ENCODE data around the gene GET4. TPM values are rescaled to one million over a fixed set of nuclear protein-coding genes. Genes with fewer than 3 reads are reported as not detected.
"Not testable (repeated sequence)": the region's sequence is repeated elsewhere in the genome, so short reads cannot be mapped to it uniquely, and the experiment has no call there.

The GET4 gene
- total RNA-seq, 1 experiment from 2014 or later: 24.6 TPM

- DNase-seq (ENCODE audit: low read depth): no peak
These were observed 4.3 kb upstream of the GET4 start for GRCh38 chr7:871900-872537.

- not testable (repeated sequence) for DNase-seq (ENCODE audit: low read depth)
These were observed 3.7 kb upstream of the GET4 start for GRCh38 chr7:872685-873084.

GRCh38 chr7:873367-874002 is 2.9 kb upstream of the GET4 start:
- DNase-seq (ENCODE audit: low read depth): peak; percentile 76

GRCh38 chr7:874031-874749 is 2.2 kb upstream of the GET4 start:
- DNase-seq (ENCODE audit: low read depth): no peak

GRCh38 chr7:875051-875450 is 1.3 kb upstream of the GET4 start:
- no peak for DNase-seq (ENCODE audit: low read depth)

- DNase-seq (ENCODE audit: low read depth): no peak
These were observed 778 bp upstream of the GET4 start for GRCh38 chr7:875476-876076.

- DNase-seq (ENCODE audit: low read depth): peak; percentile 50
These were observed 588 bp downstream of the GET4 start for GRCh38 chr7:876972-877311.

- no peak for DNase-seq (ENCODE audit: low read depth)
These were observed 1.2 kb downstream of the GET4 start for GRCh38 chr7:877312-878232.

- no peak for DNase-seq (ENCODE audit: low read depth)
These were observed 2.7 kb downstream of the GET4 start for GRCh38 chr7:879093-879492.

- DNase-seq (ENCODE audit: low read depth): no peak
These were observed 3.4 kb downstream of the GET4 start for GRCh38 chr7:879706-880105.

GRCh38 chr7:880450-880849 is 4.1 kb downstream of the GET4 start:
- no peak for DNase-seq (ENCODE audit: low read depth)

GRCh38 chr7:881441-882234 is 5.3 kb downstream of the GET4 start:
- no peak for DNase-seq (ENCODE audit: low read depth)

GRCh38 chr7:882336-883035 is 6.1 kb downstream of the GET4 start:
- no peak for DNase-seq (ENCODE audit: low read depth)

GRCh38 chr7:883055-884021 is 7.0 kb downstream of the GET4 start:
- DNase-seq (ENCODE audit: low read depth): no peak

GRCh38 chr7:884191-885003 is 8.0 kb downstream of the GET4 start:
- DNase-seq (ENCODE audit: low read depth): no peak

- no peak for DNase-seq (ENCODE audit: low read depth)
These were observed 9.0 kb downstream of the GET4 start for GRCh38 chr7:885261-885892.

- no peak for DNase-seq (ENCODE audit: low read depth)
These were observed 9.7 kb downstream of the GET4 start for GRCh38 chr7:885893-886625.
